Subcutaneous adipose tissue (tissue), 4 donors: ENCODE results near the gene IL2RG. TPM values are rescaled to one million over a fixed set of nuclear protein-coding genes. Genes with fewer than 3 reads are reported as not detected.

Experiments used
- CTCF ChIP-seq: fragments of 450-650 bp; IDR thresholded peaks from one replicate; pipeline ENCODE4 v1.5.1; 2016; ENCODE audit warnings: low read depth, mild to moderate bottlenecking, control low read depth, antibody characterized with exemption, moderate library complexity
- total RNA-seq, 4 donors: library from RNA; depleted of rRNA; stranded (reverse); fragments of >200 nt; gene quantifications; one replicate each; pipeline ENCODE4 v1.1.0, GENCODE V29; 2016

IL2RG gene
- total RNA-seq, 4 donors from 2014 or later = 5.4 to 40.3 (median 8.5) TPM

- no peak for TF ChIP-seq CTCF
Observed at GRCh38 chrX:71148278-71148663, 36.9 kb upstream of the IL2RG start.

- TF ChIP-seq CTCF = no peak
Observed at GRCh38 chrX:71147496-71148277, 36.3 kb upstream of the IL2RG start.

- no peak for TF ChIP-seq CTCF
Observed at GRCh38 chrX:71144651-71145050, 33.3 kb upstream of the IL2RG start, which contains the start of gene NLGN3. TSS of gene NLGN3 (plus strand) at chrX:71144841. CDS start at chrX:71147750, 2,909 bp downstream.

DNA sequence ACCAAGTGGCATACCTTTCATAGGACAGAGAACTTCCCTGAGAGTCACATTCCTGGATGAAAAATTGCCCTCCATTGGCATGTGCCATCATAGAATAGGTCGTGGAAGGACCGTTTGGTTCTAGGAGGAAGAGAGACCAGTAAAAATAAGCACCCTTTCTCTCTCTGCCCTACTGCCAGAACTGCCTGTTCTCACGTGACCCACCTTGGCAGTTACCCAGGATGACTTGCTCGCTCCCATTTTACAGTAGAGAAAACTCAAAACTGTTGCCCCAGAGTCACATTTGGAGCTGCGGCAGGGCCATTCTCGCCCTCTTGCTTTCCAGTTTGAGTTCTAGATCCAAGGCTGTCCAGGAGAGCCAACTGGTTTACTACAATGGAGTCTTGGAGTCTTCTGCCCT lies 32.1 kb upstream of the IL2RG start:
- no peak for TF ChIP-seq CTCF

GRCh38 chrX:71140440-71140839 lies 29.1 kb upstream of the IL2RG start:
- TF ChIP-seq CTCF = no peak

DNA sequence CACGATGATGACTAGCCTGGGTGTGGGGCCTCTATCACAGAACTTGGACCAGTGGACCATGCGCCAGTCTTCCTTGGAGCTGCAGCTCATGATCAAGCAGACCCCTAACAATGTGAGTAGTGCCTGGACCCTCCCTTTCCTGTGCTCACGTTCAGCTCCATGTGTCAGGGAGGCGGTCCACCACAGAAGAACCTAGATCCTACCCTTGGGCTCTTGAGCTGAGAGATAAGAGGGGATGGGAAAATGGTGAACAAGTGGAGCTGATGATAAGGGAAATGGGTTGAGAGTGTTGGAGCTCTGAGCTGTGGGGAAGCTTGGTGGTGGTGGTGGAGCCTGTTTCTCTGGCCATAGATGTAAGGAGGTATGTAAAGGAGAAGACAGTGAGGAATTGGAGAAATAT lies 20.1 kb upstream of the IL2RG start:
- TF ChIP-seq CTCF = no peak

- TF ChIP-seq CTCF = no peak
Observed at GRCh38 chrX:71128915-71129765, 17.8 kb upstream of the IL2RG start.
